ENCODE measurements around the gene LKAAEAR1. TPM values are rescaled to one million over a fixed set of nuclear protein-coding genes. Genes with fewer than 3 reads are reported as not detected.

The LKAAEAR1 gene
- total and polyA plus RNA-seq, 2 of the 13 experiments (the other 11 are each of a cell fraction or from before 2014, with no cell fraction given), result not detected

- TF ChIP-seq DPF2 (CRISPR knock-in tag; IDR thresholded peaks at IDR 0.05; ENCODE audit: borderline replicate concordance, low read depth) (peak; percentile 55; the same call in 1 of the 2 replicates), ZNF550 (CRISPR knock-in tag; IDR thresholded peaks at IDR 0.05; ENCODE audit: borderline replicate concordance) (no peak), ZBTB1 (CRISPR knock-in tag; IDR thresholded peaks at IDR 0.05; ENCODE audit: borderline replicate concordance) (no peak), CCDC6 (CRISPR knock-in tag; IDR thresholded peaks at IDR 0.05) (no peak), POLR2AphosphoS5 (IDR thresholded peaks at IDR 0.05; ENCODE audit: low read depth, low read length) (peak; percentile 12; the same call in 1 of the 2 replicates), ZUFSP (CRISPR knock-in tag; IDR thresholded peaks at IDR 0.05; ENCODE audit: borderline replicate concordance) (no peak), ZNF256 (CRISPR knock-in tag; conservative IDR thresholded peaks at IDR 0.05) (no peak), ZNF549 (CRISPR knock-in tag; IDR thresholded peaks at IDR 0.05) (no peak), STAT6 (CRISPR knock-in tag; IDR thresholded peaks at IDR 0.05; ENCODE audit: borderline replicate concordance) (no peak), KDM2A (CRISPR knock-in tag; IDR thresholded peaks at IDR 0.05; ENCODE audit: borderline replicate concordance, low read depth) (no peak), ZNF326 (CRISPR knock-in tag; IDR thresholded peaks at IDR 0.05; ENCODE audit: borderline replicate concordance) (no peak), CREM (IDR thresholded peaks at IDR 0.05) (no peak), CREM (CRISPR knock-in tag; IDR thresholded peaks at IDR 0.05) (no peak), SATB2 (CRISPR knock-in tag; IDR thresholded peaks at IDR 0.05) (no peak), ARNT2 (CRISPR knock-in tag; IDR thresholded peaks at IDR 0.05; ENCODE audit: low read depth) (peak; percentile 72; the same call in 1 of the 2 replicates), ZSCAN21 (CRISPR knock-in tag; IDR thresholded peaks at IDR 0.05; ENCODE audit: borderline replicate concordance) (no peak; the same call in 1 of the 2 replicates), RXRB (CRISPR knock-in tag; IDR thresholded peaks at IDR 0.05; ENCODE audit: borderline replicate concordance) (no peak), TARDBP (CRISPR knock-in tag; IDR thresholded peaks at IDR 0.05) (no peak), HDAC6 (IDR thresholded peaks at IDR 0.05; ENCODE audit: low read depth, low read length) (no peak), NCOA1 (CRISPR knock-in tag; IDR thresholded peaks at IDR 0.05) (0 out of 2 replicates have a peak, but pooled peaks have one; percentile 87), ZNF335 (CRISPR knock-in tag; IDR thresholded peaks at IDR 0.05) (0 out of 2 replicates have a peak, but pooled peaks have one; percentile 85), SMARCC2 (IDR thresholded peaks at IDR 0.05) (no peak), KMT2A (CRISPR knock-in tag; IDR thresholded peaks at IDR 0.05) (no peak), SMAD3 (CRISPR knock-in tag; IDR thresholded peaks at IDR 0.05) (no peak)
- TF ChIP-seq, protein P1, sequence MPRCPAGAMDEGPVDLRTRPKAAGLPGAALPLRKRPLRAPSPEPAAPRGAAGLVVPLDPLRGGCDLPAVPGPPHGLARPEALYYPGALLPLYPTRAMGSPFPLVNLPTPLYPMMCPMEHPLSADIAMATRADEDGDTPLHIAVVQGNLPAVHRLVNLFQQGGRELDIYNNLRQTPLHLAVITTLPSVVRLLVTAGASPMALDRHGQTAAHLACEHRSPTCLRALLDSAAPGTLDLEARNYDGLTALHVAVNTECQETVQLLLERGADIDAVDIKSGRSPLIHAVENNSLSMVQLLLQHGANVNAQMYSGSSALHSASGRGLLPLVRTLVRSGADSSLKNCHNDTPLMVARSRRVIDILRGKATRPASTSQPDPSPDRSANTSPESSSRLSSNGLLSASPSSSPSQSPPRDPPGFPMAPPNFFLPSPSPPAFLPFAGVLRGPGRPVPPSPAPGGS (CRISPR knock-in tag; IDR thresholded peaks at IDR 0.05), result no peak
These were observed 34.3 kb downstream of the LKAAEAR1 start (continued) for GRCh38 chr20:64049878-64050260.

Measured in HepG2 (cell line).